Neural progenitor cell (in vitro differentiated cells): ENCODE measurements around the gene TET2. TPM values are rescaled to one million over a fixed set of nuclear protein-coding genes. Genes with fewer than 3 reads are reported as not detected.

Experiments used
- DNase-seq: peaks from one replicate; pipeline ENCODE4 v3.0.0-alpha.2; 2016; ENCODE audit warnings: low spot score
- H2AFZ ChIP-seq: fragments of 200-600 bp; sonication (generic); replicated peaks from 2 replicates; pipeline ENCODE4 v1.6.1; 2016; ENCODE audit warnings: antibody characterized with exemption
- H3F3A ChIP-seq: fragments of 200-600 bp; sonication (generic); 2 replicates; pipeline ENCODE4 v1.6.1; 2016; ENCODE audit warnings: antibody characterized with exemption, low read depth
- H3K27ac ChIP-seq: fragments of 200-600 bp; sonication (generic); 2 replicates; pipeline ENCODE4 v1.5.1; 2016; ENCODE audit warnings: mild to moderate bottlenecking
- H3K27me3 ChIP-seq: fragments of 200-600 bp; sonication (generic); 2 replicates; pipeline ENCODE4 v1.6.1; 2016; ENCODE audit warnings: mild to moderate bottlenecking, moderate library complexity
- H3K36me3 ChIP-seq: fragments of 200-600 bp; sonication (generic); 2 replicates; pipeline ENCODE4 v1.5.1; 2016
- H3K4me1 ChIP-seq: fragments of 200-600 bp; sonication (generic); 2 replicates; pipeline ENCODE4 v1.6.1; 2016; ENCODE audit warnings: mixed run types
- H3K4me2 ChIP-seq: fragments of 200-600 bp; sonication (generic); 2 replicates; pipeline ENCODE4 v1.6.1; 2016
- H3K4me3 ChIP-seq: fragments of 200-600 bp; sonication (generic); 2 replicates; pipeline ENCODE4 v1.5.1; 2016
- H3K79me2 ChIP-seq: fragments of 200-600 bp; sonication (generic); 2 replicates; pipeline ENCODE4 v1.6.1; 2016; ENCODE audit warnings: low read depth
- H3K9ac ChIP-seq: fragments of 200-600 bp; sonication (generic); 2 replicates; pipeline ENCODE4 v1.6.1; 2016
- H3K9me3 ChIP-seq: fragments of 200-600 bp; sonication (generic); 2 replicates; pipeline ENCODE4 v1.5.1; 2016; ENCODE audit warnings: low read depth
- H4K20me1 ChIP-seq: fragments of 200-600 bp; sonication (generic); 2 replicates; pipeline ENCODE4 v1.6.1; 2016; ENCODE audit warnings: low read depth
- H3K27ac Mint-ChIP-seq: 3 replicates; pipeline ENCODE4 v1.8.0; 2021; ENCODE audit warnings: mixed read lengths
- H3K27me3 Mint-ChIP-seq: 2 replicates; pipeline ENCODE4 v1.8.0; 2022; ENCODE audit warnings: low read depth, mild to moderate bottlenecking, inconsistent platforms, moderate library complexity, mixed read lengths; ENCODE audit not compliant: insufficient read depth
- H3K36me3 Mint-ChIP-seq: 3 replicates; pipeline ENCODE4 v1.8.0; 2021; ENCODE audit warnings: mixed read lengths
- H3K4me1 Mint-ChIP-seq: 3 replicates; pipeline ENCODE4 v1.8.0; 2021; ENCODE audit warnings: mixed read lengths
- H3K4me3 Mint-ChIP-seq: 3 replicates; pipeline ENCODE4 v1.8.0; 2021; ENCODE audit warnings: mild to moderate bottlenecking, moderate library complexity, mixed read lengths
- H3K9me3 Mint-ChIP-seq: 3 replicates; pipeline ENCODE4 v1.8.0; 2020; ENCODE audit warnings: mixed read lengths
- CTCF ChIP-seq: fragments of 200-600 bp; sonication (generic); IDR thresholded peaks from 2 replicates; pipeline ENCODE4 v1.5.1; 2017; ENCODE audit warnings: antibody characterized with exemption, mild to moderate bottlenecking
- EZH2 ChIP-seq: fragments of 200-600 bp; sonication (generic); IDR thresholded peaks from 2 replicates; pipeline ENCODE4 v1.6.1; 2017; ENCODE audit warnings: antibody characterized with exemption, mild to moderate bottlenecking, moderate library complexity
- EZH2phosphoT487 ChIP-seq: fragments of 200-600 bp; sonication (generic); IDR thresholded peaks from 2 replicates; pipeline ENCODE4 v1.6.1; 2017; ENCODE audit warnings: antibody characterized with exemption
- total RNA-seq: library from RNA; depleted of rRNA; stranded (reverse); fragments of >200 nt; gene quantifications from 2 replicates; pipeline ENCODE4 v1.2.3, GENCODE V29; 2015; ENCODE audit warnings: low replicate concordance

The TET2 gene
- total RNA-seq, 1 donor from 2014 or later = 17.0 TPM

- H3K36me3 Mint-ChIP-seq = peaks cover 46% of the 10 kb centered on the region
- Histone ChIP-seq H3K27me3 (no peaks in the 10 kb centered on the region), H3K9ac (no peak overlapping the region), H3K27ac (no peak overlapping the region), H3K36me3 (no peaks in the 10 kb centered on the region), H3K79me2 (no peaks in the 10 kb centered on the region), H3K4me3 (no peak overlapping the region), H3K4me2 (no peak overlapping the region), H3F3A (no peaks in the 10 kb centered on the region), H3K4me1 (no peaks in the 10 kb centered on the region), H3K9me3 (no peaks in the 10 kb centered on the region), H2AFZ (no peak overlapping the region), H4K20me1 (no peaks in the 10 kb centered on the region)
- no peak for TF ChIP-seq EZH2
- no peak for TF ChIP-seq EZH2phosphoT487
- TF ChIP-seq CTCF = no peak
- no peaks in the 10 kb centered on the region for H3K27me3 Mint-ChIP-seq
- H3K4me3 Mint-ChIP-seq = no peak overlapping the region
- no peak overlapping the region for H3K27ac Mint-ChIP-seq
- H3K4me1 Mint-ChIP-seq = no peaks in the 10 kb centered on the region
- no peak for DNase-seq
- H3K9me3 Mint-ChIP-seq = peaks cover 2% of the 10 kb centered on the region
Observed at GRCh38 chr4:105236202-105236915, 89.7 kb downstream of the TET2 start.

GRCh38 chr4:105236916-105237311 is 90.2 kb downstream of the TET2 start:
- no peaks in the 10 kb centered on the region for H3K27me3 Mint-ChIP-seq
- H3K27ac Mint-ChIP-seq = no peak overlapping the region
- H3K4me1 Mint-ChIP-seq = no peaks in the 10 kb centered on the region
- Histone ChIP-seq H3K4me3 (no peak overlapping the region), H3K4me1 (no peaks in the 10 kb centered on the region), H3K27ac (no peak overlapping the region), H3K4me2 (no peak overlapping the region), H3K36me3 (no peaks in the 10 kb centered on the region), H3K9me3 (no peaks in the 10 kb centered on the region), H4K20me1 (no peaks in the 10 kb centered on the region), H3K9ac (no peak overlapping the region), H3K27me3 (no peaks in the 10 kb centered on the region), H2AFZ (no peak overlapping the region), H3K79me2 (no peaks in the 10 kb centered on the region), H3F3A (no peaks in the 10 kb centered on the region)
- TF ChIP-seq EZH2phosphoT487 = no peak
- no peak for TF ChIP-seq CTCF
- no peak for TF ChIP-seq EZH2
- peaks cover 46% of the 10 kb centered on the region for H3K36me3 Mint-ChIP-seq
- no peak for DNase-seq
- H3K4me3 Mint-ChIP-seq = no peak overlapping the region
- H3K9me3 Mint-ChIP-seq = peaks cover 1% of the 10 kb centered on the region

DNA sequence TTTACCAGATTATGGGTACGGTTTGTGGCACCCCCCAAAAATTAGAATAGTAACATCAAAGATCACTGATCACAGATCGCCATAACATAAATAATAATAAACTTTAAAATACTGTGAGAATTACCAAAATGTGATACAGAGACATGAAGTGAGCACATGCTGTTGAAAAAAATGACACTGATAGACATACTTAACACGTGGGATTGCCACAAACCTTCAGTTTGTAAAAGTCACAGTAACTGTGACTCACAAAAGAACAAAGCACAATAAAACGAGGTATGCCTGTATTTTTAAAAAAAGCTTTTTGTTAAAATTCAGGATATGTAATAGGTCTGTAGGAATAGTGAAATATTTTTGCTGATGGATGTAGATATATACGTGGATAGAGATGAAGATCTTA is 93.4 kb downstream of the TET2 start:
- Mint-ChIP-seq H3K36me3 (peaks cover 42% of the 10 kb centered on the region), H3K4me3 (no peak overlapping the region), H3K9me3 (no peaks in the 10 kb centered on the region), H3K27ac (no peak overlapping the region), H3K27me3 (no peaks in the 10 kb centered on the region), H3K4me1 (no peaks in the 10 kb centered on the region)
- no peaks in the 10 kb centered on the region for H3K79me2 ChIP-seq
- no peaks in the 10 kb centered on the region for H4K20me1 ChIP-seq
- H3K4me1 ChIP-seq = no peaks in the 10 kb centered on the region
- no peak overlapping the region for H3K9ac ChIP-seq
- no peaks in the 10 kb centered on the region for H3F3A ChIP-seq
- H3K4me3 ChIP-seq = no peak overlapping the region
- TF ChIP-seq EZH2 (no peak), CTCF (no peak), EZH2phosphoT487 (no peak)
- no peaks in the 10 kb centered on the region for H3K27me3 ChIP-seq
- no peak overlapping the region for H2AFZ ChIP-seq
- DNase-seq = no peak
- H3K36me3 ChIP-seq = no peaks in the 10 kb centered on the region
- no peaks in the 10 kb centered on the region for H3K9me3 ChIP-seq
- no peak overlapping the region for H3K4me2 ChIP-seq
- H3K27ac ChIP-seq = no peak overlapping the region
